GM23338 (cell line): ENCODE measurements around the gene ENOX1. TPM values are rescaled to one million over a fixed set of nuclear protein-coding genes. Genes with fewer than 3 reads are reported as not detected.

Experiments used
- ATAC-seq: fragments of 200-7000 bp; cut with Tn5 transposase; 3 replicates; pipeline ENCODE4 v1.9.1; 2020
- DNase-seq: peaks from one replicate; pipeline ENCODE4 v3.0.0-alpha.2; 2015; ENCODE audit warnings: low spot score
- H2AFZ ChIP-seq: fragments of 200-600 bp; sonication (generic); 2 replicates; pipeline ENCODE4 v1.8.0; 2016; ENCODE audit warnings: antibody characterized with exemption, mild to moderate bottlenecking, moderate library complexity
- H3F3A ChIP-seq: fragments of 200-600 bp; sonication (generic); replicated peaks from 2 replicates; pipeline ENCODE4 v1.8.0; 2017; ENCODE audit warnings: antibody characterized with exemption, mixed run types, low read depth
- H3K27ac ChIP-seq: fragments of 200-600 bp; sonication (generic); 2 replicates; pipeline ENCODE4 v1.6.1; 2016; ENCODE audit warnings: low read depth
- H3K27me3 ChIP-seq: fragments of 200-600 bp; sonication (generic); 2 replicates; pipeline ENCODE4 v1.8.0; 2016; ENCODE audit warnings: mild to moderate bottlenecking, mixed run types, moderate library complexity; ENCODE audit not compliant: insufficient read depth
- H3K36me3 ChIP-seq: fragments of 200-600 bp; sonication (generic); 2 replicates; pipeline ENCODE4 v1.8.0; 2016; ENCODE audit warnings: mild to moderate bottlenecking; ENCODE audit not compliant: insufficient read depth
- H3K4me1 ChIP-seq: fragments of 200-600 bp; sonication (generic); 2 replicates; pipeline ENCODE4 v1.8.0; 2016; ENCODE audit warnings: mild to moderate bottlenecking, moderate library complexity; ENCODE audit not compliant: insufficient read depth
- H3K4me2 ChIP-seq: fragments of 200-600 bp; sonication (generic); 2 replicates; pipeline ENCODE4 v1.7.1; 2017; ENCODE audit warnings: mixed run types
- H3K4me3 ChIP-seq: fragments of 200-600 bp; sonication (generic); 2 replicates; pipeline ENCODE4 v1.6.1; 2016; ENCODE audit warnings: mixed run types
- H3K79me2 ChIP-seq: fragments of 200-600 bp; sonication (generic); replicated peaks from 2 replicates; pipeline ENCODE4 v1.8.0; 2017; ENCODE audit warnings: mild to moderate bottlenecking; ENCODE audit not compliant: insufficient read depth
- H3K9me2 ChIP-seq: fragments of 200-600 bp; sonication (generic); 2 replicates; pipeline ENCODE4 v1.8.0; 2017; ENCODE audit not compliant: insufficient read depth
- H4K20me1 ChIP-seq: fragments of 200-600 bp; sonication (generic); replicated peaks from 2 replicates; pipeline ENCODE4 v1.8.0; 2017; ENCODE audit warnings: mild to moderate bottlenecking; ENCODE audit not compliant: insufficient read depth
- H3K27ac Mint-ChIP-seq: 2 replicates; pipeline ENCODE4 v1.8.0; 2020; ENCODE audit warnings: inconsistent platforms, mild to moderate bottlenecking, moderate library complexity, mixed read lengths
- H3K27me3 Mint-ChIP-seq: 3 replicates; pipeline ENCODE4 v1.8.0; 2022; ENCODE audit warnings: low read depth, mild to moderate bottlenecking, moderate library complexity, mixed read lengths, inconsistent platforms; ENCODE audit not compliant: insufficient read depth, poor library complexity
- H3K36me3 Mint-ChIP-seq: 3 replicates; pipeline ENCODE4 v1.8.0; 2021; ENCODE audit warnings: low read depth, mild to moderate bottlenecking, inconsistent platforms, moderate library complexity, mixed read lengths
- H3K4me1 Mint-ChIP-seq: 3 replicates; pipeline ENCODE4 v1.8.0; 2020; ENCODE audit warnings: mild to moderate bottlenecking, inconsistent platforms, mixed read lengths
- H3K4me3 Mint-ChIP-seq: 3 replicates; pipeline ENCODE4 v1.8.0; 2021; ENCODE audit warnings: moderate library complexity, mild to moderate bottlenecking, inconsistent platforms, mixed read lengths
- H3K9me3 Mint-ChIP-seq: 3 replicates; pipeline ENCODE4 v1.8.0; 2020; ENCODE audit warnings: moderate library complexity, mild to moderate bottlenecking, inconsistent platforms, mixed read lengths
- CREB1 ChIP-seq: fragments of 250-450 bp; sonication (Bioruptor Pico); IDR thresholded peaks from 2 replicates; pipeline ENCODE4 v1.5.0; 2020; ENCODE audit warnings: low read depth, mild to moderate bottlenecking, moderate library complexity
- CTCF ChIP-seq, 2 experiments: fragments of 200-600 bp in 1 of 2; sonication (generic) in 1 of 2; conservative IDR thresholded peaks; 2 replicates each; pipeline versions ENCODE4 v1.5.1 to v1.6.1; 2016 to 2017; ENCODE audit warnings: antibody characterized with exemption in 2 of 2, low read depth in 2 of 2, mild to moderate bottlenecking in 2 of 2, moderate library complexity in 1 of 2
- ETS1 ChIP-seq: IDR thresholded peaks from 2 replicates; pipeline ENCODE4 v1.6.1; 2016; ENCODE audit warnings: antibody characterized with exemption
- EZH2 ChIP-seq: fragments of 200-600 bp; sonication (generic); IDR thresholded peaks from one replicate; pipeline ENCODE4 v1.8.0; 2017; ENCODE audit warnings: antibody characterized with exemption, mild to moderate bottlenecking, low read depth; ENCODE audit not compliant: unreplicated experiment
- EZH2phosphoT487 ChIP-seq: fragments of 200-600 bp; sonication (generic); IDR thresholded peaks from one replicate; pipeline ENCODE4 v1.8.1; 2018; ENCODE audit warnings: antibody characterized with exemption; ENCODE audit not compliant: unreplicated experiment
- JUNB ChIP-seq: IDR thresholded peaks from one replicate; pipeline ENCODE4 v1.6.1; 2016; ENCODE audit warnings: antibody characterized with exemption; ENCODE audit not compliant: unreplicated experiment
- NANOG ChIP-seq: IDR thresholded peaks from 2 replicates; pipeline ENCODE4 v1.6.1; 2016; ENCODE audit warnings: antibody characterized with exemption, borderline replicate concordance
- POLR2AphosphoS5 ChIP-seq: IDR thresholded peaks from 2 replicates; pipeline ENCODE4 v1.6.1; 2016; ENCODE audit warnings: antibody characterized with exemption, low read depth
- REST ChIP-seq: IDR thresholded peaks from one replicate; pipeline ENCODE4 v1.6.1; 2018; ENCODE audit warnings: antibody characterized with exemption; ENCODE audit not compliant: unreplicated experiment
- STAT1 ChIP-seq: IDR thresholded peaks from one replicate; pipeline ENCODE4 v1.6.1; 2016; ENCODE audit warnings: antibody characterized with exemption; ENCODE audit not compliant: unreplicated experiment
- ZNF114 ChIP-seq: fragments of 250-450 bp; sonication (Bioruptor Pico); IDR thresholded peaks from 2 replicates; pipeline ENCODE4 v1.5.0; 2020; ENCODE audit warnings: mild to moderate bottlenecking, moderate library complexity
- ZNF331 ChIP-seq: fragments of 250-450 bp; sonication (Bioruptor Pico); IDR thresholded peaks from 2 replicates; pipeline ENCODE4 v1.5.0; 2020; ENCODE audit warnings: low read depth, mild to moderate bottlenecking, moderate library complexity
- ZNF462 ChIP-seq: fragments of 250-450 bp; sonication (Bioruptor Pico); IDR thresholded peaks from 2 replicates; pipeline ENCODE4 v1.5.0; 2020; ENCODE audit warnings: mild to moderate bottlenecking, moderate library complexity
- polyA plus RNA-seq: library from polyadenylated mRNA; unstranded; fragments of >200 nt; fragmentation: Nextera tagmentation; extraction: Ambion mirVana; gene quantifications from 2 replicates; pipeline ENCODE4 v1.2.1, GENCODE V29; 2016
- total RNA-seq: library from RNA; depleted of rRNA; stranded (reverse); fragments of >200 nt; shearing (Covaris generic); gene quantifications from 2 replicates; pipeline ENCODE4 v1.2.3, GENCODE V29; 2014

The ENOX1 gene
- total and polyA plus RNA-seq, 2 experiments from 2014 or later: 0.66 to 0.81 TPM

- peak overlapping the region; percentile 60; the same call in 1 of the 2 replicates for H2AFZ ChIP-seq
- 0 out of 2 replicates have a peak, but pooled peaks cover 2% of the 10 kb centered on the region for H3K9me2 ChIP-seq
- TF ChIP-seq REST (no peak), NANOG (no peak), EZH2phosphoT487 (no peak), ETS1 (no peak), ZNF114 (CRISPR knock-in tag) (no peak), JUNB (no peak), EZH2 (no peak), CREB1 (CRISPR knock-in tag) (no peak), ZNF331 (no peak), CTCF (conservative IDR thresholded peaks at IDR 0.05; ENCODE audit: low read depth in 2 of 2) (no peak), POLR2AphosphoS5 (no peak), ZNF462 (CRISPR knock-in tag) (no peak), STAT1 (no peak)
- Mint-ChIP-seq H3K27me3 (peaks cover 2% of the 10 kb centered on the region), H3K27ac (no peak overlapping the region), H3K36me3 (no peaks in the 10 kb centered on the region), H3K4me3 (no peak overlapping the region), H3K9me3 (no peaks in the 10 kb centered on the region), H3K4me1 (peaks cover 18% of the 10 kb centered on the region)
- H3F3A ChIP-seq: no peaks in the 10 kb centered on the region
- ATAC-seq (no peak; the same call in 2 of the 3 replicates), DNase-seq (no peak)
- no peak overlapping the region for H3K27ac ChIP-seq
- peaks cover 4% of the 10 kb centered on the region; the same call in 1 of the 2 replicates for H3K4me1 ChIP-seq
- H4K20me1 ChIP-seq: no peaks in the 10 kb centered on the region
- no peak overlapping the region for H3K4me2 ChIP-seq
- H3K27me3 ChIP-seq: no peaks in the 10 kb centered on the region
- no peaks in the 10 kb centered on the region for H3K79me2 ChIP-seq
- H3K4me3 ChIP-seq: no peak overlapping the region
- H3K36me3 ChIP-seq: no peaks in the 10 kb centered on the region
Observed at GRCh38 chr13:43444081-43444480, 342.7 kb downstream of the ENOX1 start.
